NCI-H2107 treated with DMSO at 0.1 percent for 48 hours (cell line): ENCODE data around the gene NHSL2.

Experiments
- DNase-seq: peaks from one replicate; lab custom pipeline; 2025; ENCODE audit not compliant: unreplicated experiment; lab: John Stamatoyannopoulos, UW

The NHSL2 gene

GRCh38 chrX:72102126-72102525 is 191.5 kb downstream of the NHSL2 start:
- no peak for DNase-seq

GRCh38 chrX:72102760-72103159 is 192.1 kb downstream of the NHSL2 start:
- DNase-seq: no peak

GRCh38 chrX:72105436-72105835 is 194.8 kb downstream of the NHSL2 start:
- no peak for DNase-seq

- no peak for DNase-seq
These were observed 196.7 kb downstream of the NHSL2 start for GRCh38 chrX:72107320-72107719.

GRCh38 chrX:72107841-72108595 is 197.4 kb downstream of the NHSL2 start:
- no peak for DNase-seq

- DNase-seq: no peak
These were observed 198.0 kb downstream of the NHSL2 start for GRCh38 chrX:72108666-72109065.

- no peak for DNase-seq
These were observed 199.6 kb downstream of the NHSL2 start for GRCh38 chrX:72110051-72110875.

GRCh38 chrX:72110876-72111708 is 200.4 kb downstream of the NHSL2 start:
- DNase-seq: no peak

GRCh38 chrX:72113461-72113860 is 202.8 kb downstream of the NHSL2 start:
- no peak for DNase-seq

- DNase-seq: no peak
These were observed 203.7 kb downstream of the NHSL2 start for GRCh38 chrX:72114306-72114705.

GRCh38 chrX:72114807-72115206 is 204.2 kb downstream of the NHSL2 start:
- no peak for DNase-seq

- DNase-seq: no peak
These were observed 204.7 kb downstream of the NHSL2 start for GRCh38 chrX:72115380-72115779.

- no peak for DNase-seq
These were observed 207.1 kb downstream of the NHSL2 start for GRCh38 chrX:72117636-72118210.

GRCh38 chrX:72120837-72121236 is 210.2 kb downstream of the NHSL2 start:
- DNase-seq: no peak

- peak; percentile 7 for DNase-seq
These were observed 210.7 kb downstream of the NHSL2 start for GRCh38 chrX:72121383-72121782.

GRCh38 chrX:72122621-72123337 is 212.1 kb downstream of the NHSL2 start:
- no peak for DNase-seq

- DNase-seq: no peak
These were observed 213.0 kb downstream of the NHSL2 start for GRCh38 chrX:72123471-72124185.

GRCh38 chrX:72124540-72125201 is 214.0 kb downstream of the NHSL2 start:
- DNase-seq: no peak

GRCh38 chrX:72125331-72126047 is 214.8 kb downstream of the NHSL2 start:
- DNase-seq: no peak
